Measurements from ENCODE around the gene CRYGN.

Gene CRYGN

DNA sequence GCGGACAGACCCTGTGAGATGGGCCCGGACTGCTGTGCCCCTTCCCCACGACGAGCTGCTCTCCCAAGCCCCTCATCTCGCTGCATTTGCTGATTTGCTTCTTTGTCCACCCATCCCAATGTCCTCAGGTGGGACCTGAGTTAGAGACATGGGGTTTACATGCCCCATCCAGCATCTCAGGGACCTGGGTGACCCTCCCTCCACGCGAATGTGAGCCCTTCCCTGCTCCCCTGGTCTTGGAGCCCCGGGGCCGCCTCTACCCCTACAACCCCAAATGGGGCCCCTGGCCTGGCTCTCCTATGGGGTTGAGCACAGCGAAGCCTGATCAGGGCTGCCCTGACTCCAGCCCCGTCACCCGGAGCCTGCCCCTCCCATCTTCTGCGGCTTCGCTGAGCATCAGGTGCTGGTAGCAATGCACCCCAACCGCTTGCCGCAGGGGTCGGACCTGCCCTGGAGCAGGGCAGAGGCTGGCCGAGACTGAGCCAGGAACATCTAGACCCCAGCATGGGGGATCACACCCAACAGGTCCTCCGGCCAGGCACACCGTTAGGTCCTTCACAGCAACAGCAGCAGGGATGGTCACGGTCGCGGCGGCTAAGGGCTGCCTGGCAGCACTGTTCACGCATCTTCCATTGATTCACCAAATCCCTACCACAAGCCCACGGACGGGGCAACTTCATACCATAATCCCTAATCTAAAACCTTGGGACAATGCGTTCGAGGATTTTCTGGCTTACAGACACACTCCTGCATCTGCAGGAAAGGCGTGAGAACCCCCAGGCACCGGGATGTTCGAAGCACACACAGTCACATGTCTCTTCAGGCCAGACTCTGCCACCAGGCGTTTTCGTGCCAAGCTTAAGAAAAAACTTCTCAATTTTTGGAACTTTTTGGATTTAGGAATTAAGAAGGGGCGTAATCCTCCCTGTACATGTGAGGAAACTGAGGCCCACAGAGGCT lies 45.6 kb downstream of the CRYGN start:
- Histone ChIP-seq H3K4me3 (ENCODE audit: low read depth, low read length) (no peak overlapping the region), H3K9ac (no peak overlapping the region), H3K79me2 (peaks cover 38% of the 10 kb centered on the region)

DNA sequence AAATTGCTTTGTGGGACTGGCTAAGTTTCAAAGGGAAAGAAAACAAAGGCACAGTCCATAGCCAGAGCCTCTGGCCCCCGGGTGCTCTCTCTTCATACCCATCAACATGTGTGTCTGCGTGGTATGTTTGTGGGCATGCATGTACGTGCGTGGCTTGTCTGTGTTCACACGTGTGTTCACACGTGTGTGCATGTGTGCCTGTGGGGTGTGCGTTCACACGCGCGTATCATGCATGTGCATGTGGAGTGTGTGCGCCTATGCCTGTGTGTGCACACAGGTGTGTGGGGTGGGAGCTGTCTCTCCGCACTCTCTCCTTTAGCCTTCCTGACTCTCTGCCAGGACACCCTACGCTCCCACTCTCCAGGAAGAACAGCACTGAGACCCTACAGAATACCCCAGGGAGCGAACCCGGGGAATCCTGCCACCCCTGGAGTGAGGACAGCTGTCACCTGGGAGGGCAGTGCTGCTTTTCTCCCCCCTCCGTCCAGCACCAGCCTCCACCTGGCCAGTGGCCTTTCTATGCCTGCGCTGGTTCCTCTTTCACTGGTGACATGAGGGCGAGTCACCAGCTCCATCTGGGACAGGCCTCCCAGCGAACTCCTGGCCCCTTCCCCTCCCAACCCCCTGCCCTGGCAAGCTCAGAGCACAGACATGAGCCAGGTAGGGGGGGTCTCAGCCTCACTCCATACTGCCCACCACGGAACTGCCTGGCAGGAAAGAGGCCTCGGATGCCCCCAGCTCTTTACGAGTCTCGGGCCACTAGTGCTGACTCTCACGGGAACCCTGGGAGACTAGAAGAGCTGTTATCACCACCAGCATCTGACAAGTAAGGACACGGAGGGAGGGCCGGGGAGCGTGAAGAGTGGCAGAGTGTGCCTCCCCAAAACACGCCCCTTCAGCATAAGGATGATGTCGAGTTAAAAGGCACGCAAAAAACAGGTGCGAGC lies 46.6 kb downstream of the CRYGN start:
- Histone ChIP-seq H3K4me3 (ENCODE audit: low read depth, low read length) (no peak overlapping the region), H3K27ac (peak overlapping the region; percentile 45), H3K4me1 (peaks cover 18% of the 10 kb centered on the region), H3K27me3 (ENCODE audit: control insufficient read depth, insufficient read depth, low read length) (no peaks in the 10 kb centered on the region), H3K4me2 (ENCODE audit: low read length) (peak overlapping the region; percentile 67), H3K36me3 (ENCODE audit: control insufficient read depth, insufficient read depth, low read length) (no peaks in the 10 kb centered on the region), H2AFZ (peak overlapping the region; percentile 16), H3K9me3 (ENCODE audit: control insufficient read depth, low read length) (no peaks in the 10 kb centered on the region), H3K79me2 (peaks cover 29% of the 10 kb centered on the region), H3K9ac (no peak overlapping the region)
- TF ChIP-seq, protein P1, sequence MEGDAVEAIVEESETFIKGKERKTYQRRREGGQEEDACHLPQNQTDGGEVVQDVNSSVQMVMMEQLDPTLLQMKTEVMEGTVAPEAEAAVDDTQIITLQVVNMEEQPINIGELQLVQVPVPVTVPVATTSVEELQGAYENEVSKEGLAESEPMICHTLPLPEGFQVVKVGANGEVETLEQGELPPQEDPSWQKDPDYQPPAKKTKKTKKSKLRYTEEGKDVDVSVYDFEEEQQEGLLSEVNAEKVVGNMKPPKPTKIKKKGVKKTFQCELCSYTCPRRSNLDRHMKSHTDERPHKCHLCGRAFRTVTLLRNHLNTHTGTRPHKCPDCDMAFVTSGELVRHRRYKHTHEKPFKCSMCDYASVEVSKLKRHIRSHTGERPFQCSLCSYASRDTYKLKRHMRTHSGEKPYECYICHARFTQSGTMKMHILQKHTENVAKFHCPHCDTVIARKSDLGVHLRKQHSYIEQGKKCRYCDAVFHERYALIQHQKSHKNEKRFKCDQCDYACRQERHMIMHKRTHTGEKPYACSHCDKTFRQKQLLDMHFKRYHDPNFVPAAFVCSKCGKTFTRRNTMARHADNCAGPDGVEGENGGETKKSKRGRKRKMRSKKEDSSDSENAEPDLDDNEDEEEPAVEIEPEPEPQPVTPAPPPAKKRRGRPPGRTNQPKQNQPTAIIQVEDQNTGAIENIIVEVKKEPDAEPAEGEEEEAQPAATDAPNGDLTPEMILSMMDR (IDR thresholded peaks at IDR 0.05) = no peak

More for the DNA sequence above, 45.6 kb downstream of the CRYGN start:
- TF ChIP-seq, protein P1 (IDR thresholded peaks at IDR 0.05) = no peak
- peak overlapping the region; percentile 45 for H3K27ac ChIP-seq
- no peaks in the 10 kb centered on the region for H3K27me3 ChIP-seq (ENCODE audit: control insufficient read depth, insufficient read depth, low read length)
- H3K4me2 ChIP-seq (ENCODE audit: low read length) = peak overlapping the region; percentile 67
- H3K36me3 ChIP-seq (ENCODE audit: control insufficient read depth, insufficient read depth, low read length) = no peaks in the 10 kb centered on the region
- H2AFZ ChIP-seq = no peak overlapping the region
- H3K4me1 ChIP-seq = peaks cover 18% of the 10 kb centered on the region
- H3K9me3 ChIP-seq (ENCODE audit: control insufficient read depth, low read length) = no peaks in the 10 kb centered on the region

DNA sequence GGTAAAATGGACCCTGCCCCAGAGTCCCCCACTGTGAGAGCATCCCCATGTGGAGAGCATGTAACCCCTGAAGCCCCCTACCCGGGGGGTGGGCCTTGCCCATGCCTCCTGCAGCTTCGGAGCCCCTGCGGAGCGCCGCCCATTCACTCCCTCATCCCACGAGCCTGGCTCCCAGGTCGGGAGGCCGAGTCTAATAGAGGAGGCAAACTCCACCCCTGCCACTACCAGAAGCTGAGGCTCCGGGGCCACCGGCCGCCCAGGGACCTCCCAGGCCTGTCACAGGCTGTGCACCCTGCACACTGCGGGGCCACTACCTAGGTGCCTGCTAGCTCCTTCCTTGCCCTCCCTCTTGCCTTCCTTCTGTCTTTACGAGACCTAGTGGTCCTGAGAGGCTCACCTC lies 47.5 kb downstream of the CRYGN start:
- H3K9me3 ChIP-seq (ENCODE audit: control insufficient read depth, low read length) = no peaks in the 10 kb centered on the region
- H2AFZ ChIP-seq = no peak overlapping the region
- no peak overlapping the region for H3K4me2 ChIP-seq (ENCODE audit: low read length)
- H3K27ac ChIP-seq = no peak overlapping the region
- no peak overlapping the region for H3K9ac ChIP-seq
- H3K4me1 ChIP-seq = peaks cover 21% of the 10 kb centered on the region
- no peaks in the 10 kb centered on the region for H3K36me3 ChIP-seq (ENCODE audit: control insufficient read depth, insufficient read depth, low read length)
- peaks cover 24% of the 10 kb centered on the region for H3K79me2 ChIP-seq
- TF ChIP-seq, protein P1 (IDR thresholded peaks at IDR 0.05) = no peak
- H3K4me3 ChIP-seq (ENCODE audit: low read depth, low read length) = no peak overlapping the region
- no peaks in the 10 kb centered on the region for H3K27me3 ChIP-seq (ENCODE audit: control insufficient read depth, insufficient read depth, low read length)

DNA sequence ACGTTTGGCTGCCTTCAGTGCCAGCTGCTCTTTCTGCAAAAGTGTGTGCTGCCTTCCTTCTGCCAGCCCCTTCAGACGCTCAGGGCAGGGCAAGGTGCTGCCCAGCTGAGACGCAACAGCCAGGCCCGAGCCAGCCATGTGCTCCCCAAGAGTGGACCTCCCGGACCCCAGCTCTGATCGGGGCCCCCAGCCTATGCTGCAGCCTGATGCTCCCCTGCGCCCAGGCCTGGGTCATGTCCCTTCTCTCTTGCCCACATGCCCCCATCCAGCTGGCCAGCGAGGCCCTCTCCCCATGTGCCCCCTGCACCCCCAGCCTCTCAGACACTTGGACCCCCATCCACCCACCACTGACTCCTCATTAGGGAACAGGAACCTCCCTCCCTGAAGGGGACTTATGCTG lies 47.9 kb downstream of the CRYGN start:
- H3K4me2 ChIP-seq (ENCODE audit: low read length) = no peak overlapping the region
- H3K36me3 ChIP-seq (ENCODE audit: control insufficient read depth, insufficient read depth, low read length) = no peaks in the 10 kb centered on the region
- peaks cover 20% of the 10 kb centered on the region for H3K79me2 ChIP-seq
- H3K27me3 ChIP-seq (ENCODE audit: control insufficient read depth, insufficient read depth, low read length) = no peaks in the 10 kb centered on the region
- H3K27ac ChIP-seq = no peak overlapping the region
- TF ChIP-seq, protein P1 (IDR thresholded peaks at IDR 0.05) = no peak
- no peaks in the 10 kb centered on the region for H3K9me3 ChIP-seq (ENCODE audit: control insufficient read depth, low read length)
- no peak overlapping the region for H2AFZ ChIP-seq
- H3K4me3 ChIP-seq (ENCODE audit: low read depth, low read length) = no peak overlapping the region
- H3K4me1 ChIP-seq = peaks cover 25% of the 10 kb centered on the region
- H3K9ac ChIP-seq = no peak overlapping the region

All from parathyroid adenoma (tissue), 2 donors.